ENCODE data around the gene CACYBP.
A peak's percentile ranks its signal among the peaks of the same experiment; 100 is the strongest.

CACYBP gene

GRCh38 chr1:174957829-174958228, 41.9 kb upstream of the CACYBP start:
- Histone ChIP-seq H3K9ac (ENCODE audit: low read length) (peak overlapping the region; percentile 1; the same call in 1 of the 2 replicates), H3K9me3 (replicated peaks; ENCODE audit: insufficient read depth, low read length) (no peaks in the 10 kb centered on the region), H3K4me3 (ENCODE audit: low read length) (peak overlapping the region; percentile 8; the same call in 1 of the 2 replicates), H3K79me2 (ENCODE audit: low read length) (no peaks in the 10 kb centered on the region), H3K4me2 (ENCODE audit: low read depth, low read length) (peak overlapping the region; percentile 58), H3K27ac (ENCODE audit: low read length) (peak overlapping the region; percentile 21; the same call in 1 of the 2 replicates), H4K20me1 (ENCODE audit: insufficient read depth, low read length) (no peaks in the 10 kb centered on the region), H3K27me3 (replicated peaks; ENCODE audit: insufficient read depth, low read length) (no peaks in the 10 kb centered on the region), H3K36me3 (replicated peaks; ENCODE audit: insufficient read depth, low read length) (no peaks in the 10 kb centered on the region), H3K4me1 (ENCODE audit: low read length) (peaks cover 46% of the 10 kb centered on the region), H2AFZ (ENCODE audit: low read length) (0 out of 2 replicates have a peak overlapping the region, but pooled peaks have one; percentile 11), H3K9me2 (replicated peaks; ENCODE audit: insufficient read depth, low read length) (no peaks in the 10 kb centered on the region), H3F3A (ENCODE audit: insufficient read depth, low read length) (peaks cover 30% of the 10 kb centered on the region)
- TF ChIP-seq EZH2 (optimal IDR thresholded peaks at IDR 0.05; ENCODE audit: low read depth, low read length) (no peak), CTCF (IDR thresholded peaks at IDR 0.05; ENCODE audit: low read length) (no peak), EZH2phosphoT487 (IDR thresholded peaks at IDR 0.05; ENCODE audit: low read length) (no peak)
- DNase-seq, result peak; percentile 78

- Histone ChIP-seq H3K79me2 (ENCODE audit: low read length) (no peaks in the 10 kb centered on the region), H3K4me1 (ENCODE audit: low read length) (peaks cover 49% of the 10 kb centered on the region), H3K27ac (ENCODE audit: low read length) (peak overlapping the region; percentile 21; the same call in 1 of the 2 replicates), H3K27me3 (replicated peaks; ENCODE audit: insufficient read depth, low read length) (no peaks in the 10 kb centered on the region), H3F3A (ENCODE audit: insufficient read depth, low read length) (peaks cover 35% of the 10 kb centered on the region), H3K36me3 (replicated peaks; ENCODE audit: insufficient read depth, low read length) (no peaks in the 10 kb centered on the region), H2AFZ (ENCODE audit: low read length) (no peak overlapping the region), H3K9me3 (replicated peaks; ENCODE audit: insufficient read depth, low read length) (no peaks in the 10 kb centered on the region), H3K4me2 (ENCODE audit: low read depth, low read length) (peak overlapping the region; percentile 58), H4K20me1 (ENCODE audit: insufficient read depth, low read length) (no peaks in the 10 kb centered on the region), H3K9ac (ENCODE audit: low read length) (no peak overlapping the region), H3K9me2 (replicated peaks; ENCODE audit: insufficient read depth, low read length) (no peaks in the 10 kb centered on the region), H3K4me3 (ENCODE audit: low read length) (no peak overlapping the region)
- no peak for DNase-seq
- TF ChIP-seq CTCF (IDR thresholded peaks at IDR 0.05; ENCODE audit: low read length) (no peak), EZH2phosphoT487 (IDR thresholded peaks at IDR 0.05; ENCODE audit: low read length) (no peak), EZH2 (optimal IDR thresholded peaks at IDR 0.05; ENCODE audit: low read depth, low read length) (no peak)
Observed at GRCh38 chr1:174958396-174958795, 41.4 kb upstream of the CACYBP start.

GRCh38 chr1:174960362-174960761, 39.4 kb upstream of the CACYBP start:
- no peak overlapping the region for H3K4me3 ChIP-seq (ENCODE audit: low read length)
- H3K9me2 ChIP-seq (replicated peaks; ENCODE audit: insufficient read depth, low read length), result no peaks in the 10 kb centered on the region
- H3F3A ChIP-seq (ENCODE audit: insufficient read depth, low read length), result peaks cover 40% of the 10 kb centered on the region
- no peaks in the 10 kb centered on the region for H3K36me3 ChIP-seq (replicated peaks; ENCODE audit: insufficient read depth, low read length)
- TF ChIP-seq EZH2phosphoT487 (IDR thresholded peaks at IDR 0.05; ENCODE audit: low read length) (no peak), EZH2 (optimal IDR thresholded peaks at IDR 0.05; ENCODE audit: low read depth, low read length) (no peak), CTCF (IDR thresholded peaks at IDR 0.05; ENCODE audit: low read length) (no peak)
- no peaks in the 10 kb centered on the region for H4K20me1 ChIP-seq (ENCODE audit: insufficient read depth, low read length)
- no peaks in the 10 kb centered on the region for H3K79me2 ChIP-seq (ENCODE audit: low read length)
- H3K4me2 ChIP-seq (ENCODE audit: low read depth, low read length), result no peak overlapping the region
- no peaks in the 10 kb centered on the region for H3K9me3 ChIP-seq (replicated peaks; ENCODE audit: insufficient read depth, low read length)
- peaks cover 49% of the 10 kb centered on the region for H3K4me1 ChIP-seq (ENCODE audit: low read length)
- H3K27me3 ChIP-seq (replicated peaks; ENCODE audit: insufficient read depth, low read length), result no peaks in the 10 kb centered on the region
- no peak overlapping the region for H3K27ac ChIP-seq (ENCODE audit: low read length)
- H3K9ac ChIP-seq (ENCODE audit: low read length), result no peak overlapping the region
- no peak for DNase-seq
- no peak overlapping the region for H2AFZ ChIP-seq (ENCODE audit: low read length)
